Activated CD4-positive, alpha-beta T cell treated with anti-CD3 and anti-CD28 coated beads, Interleukin-2, amount 50 U/mL, for 48 hours (primary cell): ENCODE measurements around the gene IKZF4.
"Not testable (repeated sequence)": the region's sequence is repeated elsewhere in the genome, so short reads cannot be mapped to it uniquely, and the experiment has no call there.

Source experiments
- DNase-seq, 2 experiments: peaks; one replicate each; pipeline ENCODE4 v3.0.0-alpha.2; 2020

IKZF4 gene

GRCh38 chr12:56040963-56041551 is 20.2 kb downstream of the IKZF4 start:
- DNase-seq = peak in 1 of 2 experiments; percentile 17

GRCh38 chr12:56041552-56042429 is 20.9 kb downstream of the IKZF4 start, which contains the start of gene RPS26:
Gene RPS26 (plus strand): TSS chr12:56041918. CDS start chr12:56042167, 249 bp downstream.
- peak; percentile 88 to 92 for DNase-seq

GRCh38 chr12:56042430-56042813 is 21.6 kb downstream of the IKZF4 start:
- DNase-seq = not testable (repeated sequence)

- no peak for DNase-seq
Measured at GRCh38 chr12:56042843-56043242, 22.0 kb downstream of the IKZF4 start.

GRCh38 chr12:56046027-56046780 is 25.4 kb downstream of the IKZF4 start:
- peak; percentile 21 to 35 for DNase-seq

GRCh38 chr12:56053407-56053893 is 32.6 kb downstream of the IKZF4 start:
- no peak for DNase-seq

- not testable (repeated sequence) for DNase-seq
Measured at GRCh38 chr12:56059964-56060363, 39.1 kb downstream of the IKZF4 start.

- no peak for DNase-seq
Measured at GRCh38 chr12:56061982-56062381, 41.1 kb downstream of the IKZF4 start.

GRCh38 chr12:56062996-56063395 is 42.2 kb downstream of the IKZF4 start:
- DNase-seq = no peak

- DNase-seq = no peak
Measured at GRCh38 chr12:56071648-56072047, 50.8 kb downstream of the IKZF4 start.

- DNase-seq = no peak
Measured at GRCh38 chr12:56074396-56074795, 53.6 kb downstream of the IKZF4 start.

GRCh38 chr12:56077966-56078365 is 57.1 kb downstream of the IKZF4 start:
- not testable (repeated sequence) for DNase-seq

GRCh38 chr12:56078427-56078826 is 57.6 kb downstream of the IKZF4 start:
- no peak for DNase-seq

- peak; percentile 68 to 74 for DNase-seq
Measured at GRCh38 chr12:56078931-56079722, 58.3 kb downstream of the IKZF4 start.

GRCh38 chr12:56079723-56080555 is 59.1 kb downstream of the IKZF4 start, which contains the start of gene ERBB3:
Gene ERBB3 (plus strand): TSS chr12:56080165. CDS start chr12:56080301, 136 bp downstream.
- peak; percentile 74 to 82 for DNase-seq

GRCh38 chr12:56080556-56081138 is 59.8 kb downstream of the IKZF4 start:
- DNase-seq = peak in 1 of 2 experiments; percentile 5

- no peak for DNase-seq
Measured at GRCh38 chr12:56081393-56082347, 60.8 kb downstream of the IKZF4 start.

- no peak for DNase-seq
Measured at GRCh38 chr12:56082382-56082781, 61.5 kb downstream of the IKZF4 start.

GRCh38 chr12:56082967-56083366 is 62.1 kb downstream of the IKZF4 start:
- DNase-seq = no peak
